Vagina (tissue), 2 donors: ENCODE results near the gene KMT5C.

ENCODE experiments used
- CTCF ChIP-seq, 3 experiments: fragments of 450-650 bp in 2 of 3; fragments of 200-600 bp in 1 of 3; sonication (generic) in 1 of 3; IDR thresholded peaks; one replicate each; pipeline ENCODE4 v1.5.1; 2017 to 2019; ENCODE audit warnings: antibody characterized with exemption in 3 of 3, mild to moderate bottlenecking in 2 of 3, moderate library complexity in 2 of 3
- POLR2A ChIP-seq, 2 donors: fragments of 450-650 bp; IDR thresholded peaks; one replicate each; pipeline ENCODE4 v1.6.1; 2017; ENCODE audit warnings: antibody characterized with exemption in 2 of 2, mild to moderate bottlenecking in 2 of 2, moderate library complexity in 2 of 2

GRCh38 chr19:55303477-55303876 lies 36.2 kb upstream of the KMT5C start:
- TF ChIP-seq CTCF (IDR thresholded peaks at IDR 0.05) (no peak), POLR2A (IDR thresholded peaks at IDR 0.05) (no peak)
